MM.1S (cell line): ENCODE data around the gene ZNF491.
"Not testable (repeated sequence)": the region's sequence is repeated elsewhere in the genome, so short reads cannot be mapped to it uniquely, and the experiment has no call there.

Source experiments
- DNase-seq: peaks from one replicate; pipeline ENCODE4 v3.0.0-alpha.2; 2015
- H2AFZ ChIP-seq: fragments of 300-600 bp; sonication (generic); 2 replicates; pipeline ENCODE4 v1.6.0; 2016; ENCODE audit warnings: antibody characterized with exemption, low read length
- H3F3A ChIP-seq: fragments of 300-600 bp; sonication (generic); 2 replicates; pipeline ENCODE4 v1.6.1; 2016; ENCODE audit warnings: mild to moderate bottlenecking, antibody characterized with exemption, low read length, moderate library complexity, mixed read lengths; ENCODE audit not compliant: insufficient read depth
- H3K27ac ChIP-seq: fragments of 300-600 bp; sonication (generic); 2 replicates; pipeline ENCODE4 v1.5.1; 2016; ENCODE audit warnings: mild to moderate bottlenecking, low read length
- H3K27me3 ChIP-seq: fragments of 300-600 bp; sonication (generic); replicated peaks from 2 replicates; pipeline ENCODE4 v1.6.0; 2016; ENCODE audit warnings: low read length; ENCODE audit not compliant: insufficient read depth
- H3K36me3 ChIP-seq: fragments of 300-600 bp; sonication (generic); replicated peaks from 2 replicates; pipeline ENCODE4 v1.6.1; 2016; ENCODE audit warnings: mild to moderate bottlenecking, low read length, mixed read lengths; ENCODE audit not compliant: insufficient read depth
- H3K4me1 ChIP-seq: fragments of 300-600 bp; sonication (generic); 2 replicates; pipeline ENCODE4 v1.6.1; 2016; ENCODE audit warnings: low read length, mixed read lengths
- H3K4me2 ChIP-seq: fragments of 300-600 bp; sonication (generic); 2 replicates; pipeline ENCODE4 v1.6.0; 2016; ENCODE audit warnings: low read depth, low read length
- H3K4me3 ChIP-seq: fragments of 300-600 bp; sonication (generic); 2 replicates; pipeline ENCODE4 v1.5.1; 2016; ENCODE audit warnings: low read length, mixed read lengths
- H3K79me2 ChIP-seq: fragments of 300-600 bp; sonication (generic); 2 replicates; pipeline ENCODE4 v1.6.1; 2016; ENCODE audit warnings: mixed run types, low read length, mixed read lengths
- H3K9ac ChIP-seq: fragments of 300-600 bp; sonication (generic); 2 replicates; pipeline ENCODE4 v1.6.1; 2016; ENCODE audit warnings: low read length, mixed read lengths
- H3K9me2 ChIP-seq: fragments of 300-600 bp; sonication (generic); replicated peaks from 2 replicates; pipeline ENCODE4 v1.6.1; 2016; ENCODE audit warnings: mild to moderate bottlenecking, low read length, mixed read lengths; ENCODE audit not compliant: insufficient read depth
- H3K9me3 ChIP-seq: fragments of 300-600 bp; sonication (generic); replicated peaks from 2 replicates; pipeline ENCODE4 v1.6.1; 2016; ENCODE audit warnings: mild to moderate bottlenecking, low read length, mixed read lengths; ENCODE audit not compliant: insufficient read depth
- H4K20me1 ChIP-seq: fragments of 300-600 bp; sonication (generic); 2 replicates; pipeline ENCODE4 v1.6.1; 2016; ENCODE audit warnings: mild to moderate bottlenecking, low read length, moderate library complexity, mixed read lengths; ENCODE audit not compliant: insufficient read depth
- CTCF ChIP-seq: fragments of 300-600 bp; sonication (generic); IDR thresholded peaks from 2 replicates; pipeline ENCODE4 v1.5.1; 2016; ENCODE audit warnings: antibody characterized with exemption, low read length, mixed read lengths
- EZH2 ChIP-seq: fragments of 300-600 bp; sonication (generic); optimal IDR thresholded peaks from 2 replicates; pipeline ENCODE3; 2017; ENCODE audit warnings: low read depth, mild to moderate bottlenecking, antibody characterized with exemption, low read length, mixed read lengths
- EZH2phosphoT487 ChIP-seq: fragments of 300-600 bp; sonication (generic); IDR thresholded peaks from 2 replicates; pipeline ENCODE4 v1.6.1; 2018; ENCODE audit warnings: antibody characterized with exemption, low read length

Gene ZNF491

GRCh38 chr19:11814029-11814699 is 15.8 kb downstream of the ZNF491 start, which contains the start of gene ZNF440:
TSS of gene ZNF440 (plus strand) at chr19:11814273. CDS start at chr19:11814448, 175 bp downstream.
- peak; percentile 93 for DNase-seq
- no peak within 1 kb of the TSS for H3K27ac ChIP-seq

DNA sequence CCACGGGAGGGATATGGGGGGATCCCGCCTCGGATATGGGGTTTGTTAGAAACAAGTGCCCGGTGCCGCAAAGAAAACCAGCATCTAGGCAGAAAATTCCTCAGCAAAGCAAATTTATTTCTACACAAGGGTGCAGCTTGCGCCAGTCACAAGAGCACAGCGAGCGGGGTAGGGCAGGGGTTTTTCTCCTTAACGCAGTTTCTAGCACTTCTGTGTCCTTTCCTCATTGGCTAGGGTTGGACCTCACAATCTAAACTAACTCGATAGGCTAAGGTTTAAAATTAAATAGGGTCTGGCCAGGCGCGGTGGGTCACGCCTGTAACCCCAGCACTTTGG is 16.3 kb downstream of the ZNF491 start:
- Histone ChIP-seq H3F3A (0 out of 2 replicates have a peak, but pooled peaks cover 3% of the 10 kb centered on the region), H2AFZ (peak overlapping the region; percentile 99), H3K79me2 (0 out of 2 replicates have a peak, but pooled peaks cover 5% of the 10 kb centered on the region), H4K20me1 (no peaks in the 10 kb centered on the region), H3K4me1 (0 out of 2 replicates have a peak, but pooled peaks cover 3% of the 10 kb centered on the region), H3K36me3 (no peaks in the 10 kb centered on the region), H3K9me3 (no peaks in the 10 kb centered on the region), H3K4me3 (peak overlapping the region; percentile 98), H3K27me3 (no peaks in the 10 kb centered on the region), H3K9ac (peak overlapping the region; percentile 75), H3K4me2 (peak overlapping the region; percentile 90), H3K27ac (no peak overlapping the region), H3K9me2 (no peaks in the 10 kb centered on the region)
- TF ChIP-seq CTCF (no peak), EZH2phosphoT487 (no peak), EZH2 (no peak)
- DNase-seq, result no peak

More at GRCh38 chr19:11814029-11814699, 15.8 kb downstream of the ZNF491 start, which contains the start of gene ZNF440:
- 0 out of 2 replicates have a peak, but pooled peaks cover 5% of the 10 kb centered on the region for H3K79me2 ChIP-seq
- H3K27me3 ChIP-seq, result no peaks in the 10 kb centered on the region
- peak within 1 kb of the TSS; percentile 90 for H3K4me2 ChIP-seq
- H3K9me2 ChIP-seq, result no peaks in the 10 kb centered on the region
- H3F3A ChIP-seq, result 0 out of 2 replicates have a peak, but pooled peaks cover 3% of the 10 kb centered on the region
- TF ChIP-seq EZH2phosphoT487 (no peak), CTCF (no peak), EZH2 (no peak)
- H3K9ac ChIP-seq, result peak within 1 kb of the TSS; percentile 75
- no peaks in the 10 kb centered on the region for H4K20me1 ChIP-seq
- no peaks in the 10 kb centered on the region for H3K9me3 ChIP-seq
- H2AFZ ChIP-seq, result peak within 1 kb of the TSS; percentile 99
- H3K4me1 ChIP-seq, result 0 out of 2 replicates have a peak, but pooled peaks cover 3% of the 10 kb centered on the region
- no peaks in the 10 kb centered on the region for H3K36me3 ChIP-seq
- H3K4me3 ChIP-seq, result peak within 1 kb of the TSS; percentile 98

GRCh38 chr19:11821474-11822109 is 23.3 kb downstream of the ZNF491 start:
- H3K9ac ChIP-seq, result no peak overlapping the region
- H3K4me1 ChIP-seq, result no peaks in the 10 kb centered on the region
- H3K79me2 ChIP-seq, result no peaks in the 10 kb centered on the region
- no peaks in the 10 kb centered on the region for H4K20me1 ChIP-seq
- no peaks in the 10 kb centered on the region for H3K9me2 ChIP-seq
- no peaks in the 10 kb centered on the region for H3K27me3 ChIP-seq
- no peak for TF ChIP-seq CTCF
- no peak for TF ChIP-seq EZH2phosphoT487
- no peak for TF ChIP-seq EZH2
- no peaks in the 10 kb centered on the region for H3K36me3 ChIP-seq
- H3K4me3 ChIP-seq, result no peak overlapping the region
- H3K27ac ChIP-seq, result no peak overlapping the region
- no peaks in the 10 kb centered on the region for H3F3A ChIP-seq
- no peak for DNase-seq
- no peaks in the 10 kb centered on the region for H3K9me3 ChIP-seq
- H2AFZ ChIP-seq, result no peak overlapping the region
- H3K4me2 ChIP-seq, result no peak overlapping the region

DNA sequence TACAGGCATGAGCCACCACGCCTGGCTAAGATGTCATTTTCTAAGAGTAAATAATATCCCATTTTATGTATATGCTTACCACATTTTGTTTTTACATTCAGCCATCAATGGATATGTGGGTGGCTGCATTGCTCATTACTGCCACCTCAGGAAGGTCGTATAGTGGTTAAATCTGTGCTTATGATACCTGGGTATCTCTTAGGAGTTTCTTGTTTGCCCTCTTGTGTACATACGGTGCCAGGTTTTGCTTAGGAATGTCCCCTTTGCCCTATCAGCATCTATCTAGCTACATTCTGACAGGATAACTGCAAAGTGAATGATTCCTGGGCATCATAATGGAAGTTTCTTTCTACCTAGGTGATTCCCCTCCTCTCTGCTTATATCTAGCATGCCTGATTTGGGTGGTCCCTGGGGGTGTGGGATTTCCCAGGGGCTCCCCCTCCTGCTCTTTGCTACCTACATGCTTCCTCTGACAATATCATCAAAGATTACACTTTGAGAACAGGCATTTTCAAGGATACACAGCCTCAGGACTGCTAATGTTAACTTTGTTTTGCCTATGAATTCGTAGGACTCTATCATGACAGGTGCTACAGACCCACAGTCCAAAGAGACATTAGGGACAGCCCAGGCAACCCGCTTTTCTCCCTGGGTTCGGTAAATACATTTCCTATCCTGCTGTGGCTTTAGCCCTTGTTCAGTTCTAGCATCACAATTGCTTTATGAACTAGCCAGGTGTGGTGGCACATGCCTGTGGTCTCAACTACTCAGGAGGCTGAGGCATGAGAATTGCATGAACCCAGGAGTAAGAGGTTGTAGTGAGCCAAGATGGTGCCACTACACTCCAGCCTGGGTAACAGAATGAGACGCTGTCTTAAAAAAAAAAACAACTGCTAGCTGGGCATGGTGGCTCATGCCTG is 30.9 kb downstream of the ZNF491 start:
- DNase-seq, H3K79me2 ChIP-seq, H3K9ac ChIP-seq, H3F3A ChIP-seq, H3K4me2 ChIP-seq, H3K27ac ChIP-seq, H3K36me3 ChIP-seq, H3K4me3 ChIP-seq, H3K4me1 ChIP-seq, H3K27me3 ChIP-seq, H3K9me2 ChIP-seq, H2AFZ ChIP-seq, H4K20me1 ChIP-seq, H3K9me3 ChIP-seq: not testable (repeated sequence)
